Effector CD8-positive, alpha-beta T cell (primary cell): Measurements from ENCODE around the gene SEMA3B.
"Not testable (repeated sequence)": the region's sequence is repeated elsewhere in the genome, so short reads cannot be mapped to it uniquely, and the experiment has no call there.

ENCODE experiments used
- DNase-seq: peaks from one replicate; lab custom pipeline; 2025; lab: John Stamatoyannopoulos, UW

SEMA3B gene

DNA sequence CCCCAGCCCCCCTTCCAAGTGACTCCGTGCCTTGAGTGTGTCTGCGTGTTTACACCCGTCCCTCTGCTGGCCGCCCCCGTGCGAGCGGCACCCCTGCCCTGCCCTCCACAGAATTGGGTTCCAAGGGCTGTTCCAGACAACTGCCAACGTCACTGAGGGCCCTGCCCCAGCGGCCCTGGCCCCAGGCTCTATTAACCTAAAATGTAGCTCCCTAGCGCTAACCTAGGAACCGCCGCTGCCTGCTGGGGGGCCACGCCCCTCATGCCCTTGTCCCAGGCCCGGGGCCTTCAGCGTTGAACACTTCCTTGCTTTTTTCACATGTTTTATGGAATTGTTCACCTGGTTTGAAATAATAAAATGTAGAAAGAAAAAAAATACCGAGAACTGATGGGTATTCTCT is 10.0 kb upstream of the SEMA3B start:
- no peak for DNase-seq

DNA sequence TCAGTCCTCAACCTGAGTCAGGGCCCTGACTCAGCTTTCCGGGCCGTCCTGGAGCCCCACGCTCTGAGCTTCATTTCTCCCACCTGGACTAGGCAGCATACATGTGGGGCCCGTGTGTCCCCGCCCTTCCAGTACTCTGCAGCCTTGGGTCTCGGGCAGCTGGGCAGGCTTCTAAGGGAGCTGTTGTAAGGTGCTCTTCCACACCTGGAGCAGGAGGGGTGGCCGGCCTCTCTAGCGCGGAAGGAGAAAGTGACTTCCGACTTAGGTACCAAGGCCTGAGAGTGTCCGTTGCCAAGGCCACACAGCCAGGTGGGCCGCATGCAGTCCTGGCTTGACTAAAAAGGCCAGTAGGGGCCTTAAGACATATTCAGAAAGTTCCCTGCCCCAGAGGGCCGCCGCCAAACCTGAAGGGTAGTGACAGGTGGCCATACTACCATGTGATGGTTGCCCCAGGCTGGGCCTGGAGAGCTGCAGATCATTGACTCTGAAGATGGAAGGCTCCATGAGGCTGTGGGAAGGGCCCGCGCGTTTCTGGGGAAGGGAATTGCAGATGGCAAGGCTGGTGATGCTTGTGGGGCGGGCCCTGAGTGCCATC is 9.4 kb upstream of the SEMA3B start:
- no peak for DNase-seq

DNA sequence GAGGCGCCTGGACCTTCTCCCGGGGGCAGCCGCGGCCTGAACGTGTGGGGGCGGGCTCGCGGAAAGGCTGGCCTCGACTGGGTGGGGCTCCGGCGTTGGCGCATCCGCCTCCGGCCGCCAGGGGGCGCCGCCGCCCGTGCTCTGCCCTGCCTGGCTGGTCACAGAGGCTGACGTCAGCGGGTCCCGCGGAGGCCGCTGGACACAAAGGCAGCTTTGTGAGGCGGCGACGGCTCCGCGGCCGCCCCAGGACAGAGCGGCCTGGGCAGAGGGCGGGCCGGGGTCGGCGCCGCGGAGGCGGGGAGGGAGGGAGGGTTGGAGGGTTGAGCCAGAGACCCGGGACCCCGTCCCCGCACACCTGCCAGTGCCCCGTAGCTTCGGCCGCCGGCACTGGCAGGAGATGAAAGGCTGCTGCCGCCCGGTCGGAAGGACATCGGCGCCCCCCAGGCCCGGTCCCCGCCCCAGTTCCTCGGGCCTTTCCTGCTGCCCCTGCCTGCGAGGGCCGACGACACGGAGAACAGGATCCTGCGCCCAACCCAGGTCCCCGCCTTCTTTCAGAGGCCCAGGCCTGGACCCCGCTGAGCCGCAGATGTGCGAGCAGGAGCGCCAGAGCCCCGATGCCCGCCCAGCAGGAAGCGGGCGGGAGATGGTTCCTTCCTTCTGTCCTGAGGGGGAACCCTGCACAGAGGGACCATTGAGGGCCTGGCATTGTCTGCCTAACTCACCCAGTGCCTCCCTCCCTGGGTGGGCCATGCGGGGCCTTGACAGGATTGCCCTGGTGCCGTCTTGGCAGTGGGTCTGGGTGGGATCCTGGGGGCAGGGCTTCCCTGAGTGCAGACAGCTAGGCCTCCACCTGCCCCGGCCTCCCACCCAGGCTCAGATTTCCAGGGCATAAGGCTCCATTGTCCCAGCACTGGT is 8.7 kb upstream of the SEMA3B start:
- peak; percentile 78 for DNase-seq

DNA sequence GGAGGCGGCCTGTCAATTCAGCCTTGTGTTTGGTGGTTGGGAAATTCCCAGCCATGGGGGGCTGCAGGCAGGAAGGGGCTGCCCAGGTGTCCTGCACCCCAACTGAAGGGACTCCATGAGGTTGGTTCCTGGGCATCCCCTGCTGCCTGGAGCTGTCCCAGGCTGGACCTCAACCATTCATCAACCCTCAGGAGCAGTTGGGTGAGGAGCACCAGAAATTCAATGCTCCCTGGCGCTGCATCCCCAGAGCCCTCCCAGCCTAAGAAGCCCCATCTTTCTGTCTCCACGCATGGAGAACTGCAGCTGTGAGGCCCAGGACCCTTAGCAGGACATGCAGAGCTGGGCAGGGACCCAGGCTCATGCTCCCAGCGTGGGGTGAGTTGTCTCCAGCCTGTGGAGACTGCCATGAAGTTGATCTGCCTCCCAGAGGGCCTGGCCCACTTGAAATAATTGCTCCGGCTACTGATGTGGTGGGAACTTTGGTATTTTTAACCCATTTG is 8.0 kb upstream of the SEMA3B start:
- no peak for DNase-seq

DNA sequence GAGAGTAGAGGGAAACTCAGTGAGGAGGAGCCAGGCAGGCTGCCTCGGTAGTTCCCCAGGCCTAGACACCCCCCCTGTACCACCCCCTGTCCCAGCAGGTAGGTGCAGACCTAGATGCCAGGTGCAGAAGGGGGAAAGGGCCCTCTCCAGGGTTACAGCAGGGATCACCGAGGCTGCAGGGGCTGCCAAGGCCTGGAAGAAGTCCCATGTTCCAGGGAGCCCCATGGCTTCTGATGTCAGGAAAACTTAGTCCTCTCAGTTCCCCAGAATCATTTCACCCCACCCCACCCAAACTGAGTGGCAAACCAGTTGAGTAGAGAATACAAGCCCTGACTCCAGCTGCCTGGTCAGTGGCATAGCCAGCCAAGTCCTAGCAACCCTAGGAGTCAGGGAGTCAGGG is 7.4 kb upstream of the SEMA3B start:
- DNase-seq = no peak

DNA sequence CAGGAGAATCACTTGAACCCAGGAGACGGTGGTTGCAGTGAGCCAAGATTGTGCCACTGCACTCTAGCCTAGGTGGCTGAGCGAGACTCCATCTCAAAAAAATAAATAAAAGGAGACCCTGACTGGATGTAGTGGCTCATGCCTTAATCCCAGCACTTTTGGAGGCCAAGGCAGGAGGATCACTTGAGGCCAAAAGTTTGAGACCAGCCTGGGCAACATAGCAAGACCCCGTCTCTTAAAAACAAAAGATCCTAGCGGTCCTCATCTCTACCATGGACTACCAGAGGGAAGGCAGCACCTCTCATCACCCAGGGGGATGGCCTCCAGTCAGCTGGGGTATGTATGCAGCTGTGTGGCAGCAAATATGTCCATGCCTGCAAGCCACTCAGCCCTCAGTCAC is 6.7 kb upstream of the SEMA3B start:
- DNase-seq = not testable (repeated sequence)

DNA sequence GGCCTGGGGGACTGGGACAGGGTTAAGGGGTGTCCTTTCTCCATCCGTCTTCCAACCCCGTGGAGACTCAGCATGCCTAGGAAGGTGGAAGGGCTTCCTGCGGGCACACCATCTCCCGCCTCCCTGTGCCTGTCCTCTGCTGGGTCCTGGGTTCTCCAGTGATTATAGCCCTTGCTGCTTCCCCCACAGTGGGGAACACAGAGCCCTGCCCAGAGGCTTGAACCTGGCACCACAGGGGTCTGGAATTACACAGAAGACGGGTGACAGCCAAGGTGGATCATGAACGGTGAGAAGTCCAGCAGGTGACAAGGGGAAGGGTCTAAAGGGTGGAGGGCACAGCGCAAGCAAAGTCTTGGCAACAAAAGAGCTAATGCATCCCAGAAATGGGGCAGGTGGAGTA is 6.2 kb upstream of the SEMA3B start:
- no peak for DNase-seq

DNA sequence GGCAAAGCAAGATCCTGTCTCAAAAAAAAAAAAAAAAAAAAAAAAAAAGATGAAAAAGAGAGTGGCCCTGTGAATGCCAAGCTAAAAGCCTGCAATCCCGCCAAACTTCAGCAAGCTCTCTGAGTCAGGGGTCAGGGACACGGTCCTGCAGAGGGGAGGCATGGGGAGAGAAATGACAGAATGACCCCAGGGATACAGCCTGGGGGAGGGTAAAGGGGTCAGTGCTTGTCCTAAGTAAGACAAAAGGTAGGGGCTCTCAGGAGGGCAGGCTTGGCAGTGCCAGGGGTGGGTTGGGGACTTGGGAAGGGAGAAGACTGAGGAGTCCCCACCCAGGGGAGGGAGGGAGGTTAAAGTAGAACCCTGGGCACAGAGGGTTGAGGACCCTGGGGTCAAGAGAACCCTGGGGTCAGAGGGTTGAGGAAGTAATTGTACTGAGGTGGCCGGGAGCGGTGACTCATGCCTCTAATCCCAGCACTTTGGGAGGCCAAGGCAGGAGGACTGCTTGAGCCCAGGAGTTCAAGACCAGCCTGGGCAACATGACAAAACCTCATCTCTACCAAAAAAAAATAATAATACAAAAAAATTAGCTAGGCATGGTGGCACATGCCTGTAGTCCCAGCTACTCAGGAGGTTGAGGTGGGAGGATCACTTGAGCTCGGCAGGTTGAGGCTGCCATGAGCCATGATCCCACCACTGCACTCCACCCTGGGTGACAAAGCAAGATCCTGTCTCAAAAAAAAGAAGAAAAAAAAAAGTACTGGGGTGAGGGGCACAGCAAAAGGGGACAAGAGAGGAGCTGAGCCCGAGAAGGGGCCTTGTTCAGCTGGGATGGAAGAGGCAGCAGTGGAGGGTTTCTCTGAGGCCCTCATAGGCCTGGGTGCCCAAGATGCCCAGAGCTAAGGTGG is 5.2 kb upstream of the SEMA3B start:
- DNase-seq = no peak

DNA sequence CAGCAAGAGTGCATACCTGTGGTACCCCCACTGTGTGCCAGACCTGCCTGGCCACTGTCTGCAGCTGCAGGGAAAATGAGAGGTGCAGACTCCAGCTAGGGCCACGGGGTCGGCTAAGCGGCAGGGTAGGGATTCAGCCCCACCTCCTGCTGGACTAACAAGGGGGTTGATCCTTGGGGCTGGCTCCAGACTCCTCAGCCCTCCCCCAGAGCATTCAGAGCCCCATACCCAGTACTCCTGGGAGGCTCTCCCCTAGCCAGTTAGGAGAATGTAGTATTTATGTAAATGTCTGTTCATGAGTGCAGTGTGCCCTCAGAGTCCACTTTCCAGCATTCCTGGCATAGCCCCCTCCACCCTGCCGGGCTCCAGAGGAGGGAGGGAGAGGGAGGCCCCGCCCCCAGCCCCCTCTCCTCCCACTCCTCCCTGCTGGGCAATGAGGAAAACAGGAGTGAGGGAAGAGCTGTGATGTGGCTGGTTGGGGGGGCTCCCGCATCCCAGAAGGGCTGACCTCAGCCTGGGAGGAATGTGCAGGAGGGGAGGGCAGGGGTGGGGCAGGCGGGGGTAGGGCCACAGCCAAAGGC is 4.5 kb upstream of the SEMA3B start:
- no peak for DNase-seq

DNA sequence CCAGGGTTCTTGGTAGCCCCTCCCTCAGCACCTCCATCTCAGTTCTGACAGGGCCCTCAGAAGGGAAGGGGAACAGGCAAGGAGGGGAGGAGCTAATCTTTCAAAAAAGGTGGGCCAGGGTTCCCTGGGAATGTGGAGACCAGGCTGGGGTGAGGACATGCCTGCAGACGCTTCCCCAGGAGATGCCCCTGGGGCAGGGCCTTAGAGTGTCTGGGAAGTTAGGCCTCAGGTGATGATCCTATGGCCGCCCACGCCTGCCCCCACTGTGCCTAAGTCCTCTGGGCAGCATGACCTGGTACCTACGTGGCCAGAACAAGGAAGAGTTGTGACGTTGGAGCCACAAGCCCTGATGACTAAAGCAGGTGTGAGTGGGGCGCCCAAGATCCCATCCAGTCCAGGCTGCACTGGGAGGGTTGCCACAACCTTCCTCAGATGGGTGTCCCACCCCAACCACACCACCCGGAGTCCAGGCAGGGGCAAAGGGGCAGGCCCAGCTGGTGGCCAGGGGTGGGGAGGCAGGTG is 3.9 kb upstream of the SEMA3B start:
- no peak for DNase-seq

DNA sequence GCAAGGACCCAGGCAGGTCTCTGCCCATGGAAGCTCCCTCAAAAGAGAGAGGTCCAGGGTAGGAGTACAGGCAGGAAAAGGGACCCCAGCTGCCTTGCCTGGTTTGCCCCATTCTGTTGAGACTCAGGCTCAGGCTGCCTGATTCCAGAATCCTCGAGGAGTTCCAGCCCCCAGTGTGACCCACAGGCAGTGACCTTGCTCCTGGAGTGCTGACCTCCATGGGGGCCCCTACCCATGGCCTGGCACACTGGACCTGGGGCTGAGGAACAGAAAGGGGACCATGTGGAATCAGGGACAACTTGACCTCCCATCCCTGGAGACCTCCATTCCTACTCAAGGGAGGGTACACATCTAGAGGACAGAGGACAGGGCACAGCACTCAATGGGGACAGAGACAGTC is 3.4 kb upstream of the SEMA3B start:
- no peak for DNase-seq

DNA sequence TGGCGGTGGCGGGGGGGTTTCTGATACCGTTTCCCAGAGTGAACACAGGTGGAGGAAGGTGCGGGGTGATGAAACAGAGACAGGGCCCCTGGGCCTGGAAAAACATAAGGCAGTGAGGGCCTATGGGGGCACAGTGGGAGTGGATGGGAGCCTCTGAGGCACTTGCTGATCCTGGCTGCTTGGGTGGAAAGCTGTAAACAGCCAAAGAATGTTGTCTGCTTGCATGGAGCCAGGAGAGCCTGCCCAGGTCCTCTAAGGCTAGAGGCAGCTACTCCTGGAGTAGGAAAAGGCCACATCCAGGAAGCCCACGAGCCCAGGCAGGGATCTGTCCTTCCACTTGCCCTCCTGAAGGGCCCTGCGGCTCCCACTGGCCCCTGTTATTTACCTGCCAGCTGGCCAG is 2.9 kb upstream of the SEMA3B start:
- no peak for DNase-seq

DNA sequence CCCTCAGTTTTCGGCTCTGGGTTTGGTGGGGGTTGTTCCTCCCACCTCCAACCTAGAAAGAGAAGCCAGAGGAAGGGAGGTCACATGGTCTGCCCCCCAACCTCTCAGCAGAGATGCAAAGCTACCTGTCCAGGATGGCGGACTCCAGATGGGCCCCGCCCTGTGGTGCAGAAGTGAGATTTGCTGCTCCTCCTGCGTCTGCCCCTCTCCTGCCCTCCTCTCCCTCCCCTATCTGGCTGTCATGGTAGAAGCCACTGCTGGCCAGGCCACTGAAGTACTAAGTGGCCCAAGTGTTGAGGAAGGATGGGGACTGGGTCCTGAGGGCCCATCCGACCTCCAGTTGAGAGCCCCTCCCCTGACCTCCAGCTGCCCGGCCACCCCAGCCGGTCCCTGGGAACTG is 2.1 kb upstream of the SEMA3B start:
- DNase-seq = no peak

DNA sequence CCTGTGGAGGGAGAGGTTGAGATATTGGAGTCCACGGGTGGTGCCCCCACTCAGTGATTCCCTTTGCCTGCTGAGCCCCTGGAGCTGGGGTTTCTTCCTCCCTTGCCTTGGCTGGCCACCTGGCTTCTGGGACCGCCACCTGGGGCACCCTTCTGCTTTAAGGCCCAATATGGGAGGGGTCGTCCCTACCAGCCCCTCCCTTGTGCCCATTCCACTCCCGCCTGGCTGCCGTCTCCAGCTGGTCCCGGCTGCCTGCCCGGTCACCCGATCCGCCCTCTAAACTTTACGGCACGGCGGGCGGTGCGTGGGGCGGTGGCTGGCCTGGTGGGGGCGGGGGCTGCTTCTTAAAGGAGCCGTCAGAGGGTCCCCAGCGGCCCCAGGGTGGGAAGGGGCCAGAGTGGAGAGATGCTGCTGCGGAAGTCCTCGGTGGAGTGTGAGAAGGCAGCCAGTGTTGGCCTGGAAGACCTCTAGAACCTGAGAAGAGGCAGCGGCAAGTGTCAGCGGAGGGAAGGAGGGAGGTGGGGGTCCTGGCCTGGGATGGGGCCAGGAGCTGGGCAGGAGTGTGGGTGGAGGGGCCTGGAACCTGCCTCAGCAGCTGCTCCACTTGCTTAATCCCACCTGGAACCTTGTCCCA is 1.6 kb upstream of the SEMA3B start:
- DNase-seq = no peak

DNA sequence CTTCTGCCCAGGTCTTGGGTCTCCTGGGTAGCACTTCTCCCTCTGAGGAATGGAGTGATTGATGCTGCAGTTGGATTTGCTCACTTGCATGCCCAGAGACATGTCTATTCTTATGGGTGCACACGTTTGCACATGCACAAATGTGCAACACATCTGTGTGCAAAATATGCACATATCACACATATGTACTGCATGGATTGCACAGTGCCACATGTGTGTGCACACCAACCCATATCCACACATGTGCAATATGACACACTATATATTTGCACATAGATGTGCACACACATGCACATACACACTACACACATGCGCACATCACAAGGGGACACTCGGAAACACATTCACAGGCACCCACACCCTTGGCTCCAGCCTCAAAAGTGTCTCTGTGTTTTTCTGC is 671 bp upstream of the SEMA3B start:
- DNase-seq = no peak

DNA sequence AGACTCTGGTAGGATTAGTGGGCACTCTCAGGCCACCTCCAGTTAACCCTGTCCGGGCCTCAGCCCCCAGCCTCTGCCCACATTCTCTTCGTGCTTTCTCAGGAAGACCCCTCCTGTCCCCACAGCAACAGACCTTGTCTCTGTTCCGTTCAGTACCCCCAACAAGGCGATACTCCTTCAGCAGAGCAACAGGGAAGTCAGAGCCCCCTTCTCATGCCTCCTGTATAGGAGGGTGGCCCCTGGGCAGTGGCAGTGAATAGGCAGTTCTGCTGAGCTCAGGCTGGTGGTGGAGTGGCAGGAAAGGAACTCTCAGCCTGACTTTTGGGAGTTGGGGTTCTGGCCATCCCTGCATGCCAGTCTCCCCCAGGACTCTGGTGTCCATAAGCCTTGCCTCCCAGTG is 513 bp downstream of the SEMA3B start:
- no peak for DNase-seq

DNA sequence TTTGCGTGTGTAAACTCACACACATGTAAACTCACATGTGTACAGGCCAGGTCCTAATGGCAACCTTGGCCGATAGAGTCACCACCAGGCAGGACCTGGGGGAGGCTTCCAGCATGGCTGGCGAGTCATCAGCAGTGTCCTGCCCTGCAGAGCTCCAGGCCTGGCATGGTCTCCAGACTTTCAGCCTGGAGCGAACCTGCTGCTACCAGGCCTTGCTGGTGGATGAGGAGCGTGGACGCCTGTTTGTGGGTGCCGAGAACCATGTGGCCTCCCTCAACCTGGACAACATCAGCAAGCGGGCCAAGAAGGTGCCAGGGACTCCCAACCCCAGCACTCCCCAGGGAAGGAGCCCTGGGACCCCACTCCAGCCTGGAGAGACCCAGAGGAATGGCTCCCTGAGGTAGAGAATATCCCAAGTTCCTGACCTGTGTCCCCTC is 1.0 kb downstream of the SEMA3B start:
- no peak for DNase-seq

DNA sequence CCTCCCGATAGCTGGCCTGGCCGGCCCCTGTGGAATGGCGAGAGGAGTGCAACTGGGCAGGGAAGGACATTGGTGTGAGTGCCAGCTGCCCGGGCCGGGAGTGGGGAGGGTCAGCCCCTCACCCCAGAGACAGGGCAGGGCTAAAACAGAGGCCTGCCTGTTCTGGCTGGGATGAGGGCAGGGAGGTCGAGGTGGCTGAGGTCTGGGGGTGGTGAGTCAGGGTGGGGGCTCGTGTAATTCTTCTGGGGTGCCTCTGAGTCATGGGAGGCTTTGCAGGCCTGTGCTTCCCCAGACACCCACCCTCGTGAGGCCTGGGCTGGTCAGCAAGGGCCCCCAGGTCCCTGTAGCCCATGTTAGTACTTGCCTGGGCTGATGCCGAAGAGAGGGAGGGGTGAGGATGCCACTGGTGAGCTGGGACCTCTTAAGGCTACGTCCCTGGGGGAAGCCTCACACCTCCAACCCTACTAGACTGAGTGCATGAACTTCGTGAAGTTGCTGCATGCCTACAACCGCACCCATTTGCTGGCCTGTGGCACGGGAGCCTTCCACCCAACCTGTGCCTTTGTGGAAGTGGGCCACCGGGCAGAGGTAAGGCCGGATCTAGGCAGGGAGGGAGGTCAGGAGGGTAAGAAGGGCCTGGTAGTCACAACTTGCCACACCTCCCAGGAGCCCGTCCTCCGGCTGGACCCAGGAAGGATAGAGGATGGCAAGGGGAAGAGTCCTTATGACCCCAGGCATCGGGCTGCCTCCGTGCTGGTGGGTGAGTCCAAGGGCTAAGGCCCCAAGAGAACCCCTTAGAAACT is 1.7 kb downstream of the SEMA3B start:
- DNase-seq = no peak

DNA sequence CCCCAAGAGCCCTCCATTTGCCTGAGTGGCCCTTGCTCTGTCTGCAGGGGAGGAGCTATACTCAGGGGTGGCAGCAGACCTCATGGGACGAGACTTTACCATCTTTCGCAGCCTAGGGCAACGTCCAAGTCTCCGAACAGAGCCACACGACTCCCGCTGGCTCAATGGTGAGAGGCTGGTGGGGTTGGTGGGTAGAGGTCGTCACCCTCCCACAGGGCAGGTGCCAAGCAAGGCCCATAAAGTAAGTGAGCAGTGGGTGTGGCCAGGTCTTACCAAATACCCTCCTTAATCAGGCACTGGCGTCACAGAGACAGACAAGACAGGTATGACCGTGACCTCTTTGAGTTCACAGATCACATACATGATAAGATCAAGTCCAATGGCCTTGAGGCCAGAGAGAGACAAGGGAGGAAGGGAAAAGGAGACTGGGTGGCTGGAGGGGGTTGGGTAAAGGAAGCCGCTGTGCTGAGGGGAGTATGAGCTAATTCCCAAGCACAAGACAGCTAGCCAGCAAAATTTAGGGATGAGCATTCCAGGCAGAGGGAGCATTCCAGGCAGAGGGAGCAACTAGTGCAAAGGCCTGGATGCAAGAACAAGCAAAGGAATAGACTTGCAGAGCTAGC is 2.5 kb downstream of the SEMA3B start:
- DNase-seq = no peak

DNA sequence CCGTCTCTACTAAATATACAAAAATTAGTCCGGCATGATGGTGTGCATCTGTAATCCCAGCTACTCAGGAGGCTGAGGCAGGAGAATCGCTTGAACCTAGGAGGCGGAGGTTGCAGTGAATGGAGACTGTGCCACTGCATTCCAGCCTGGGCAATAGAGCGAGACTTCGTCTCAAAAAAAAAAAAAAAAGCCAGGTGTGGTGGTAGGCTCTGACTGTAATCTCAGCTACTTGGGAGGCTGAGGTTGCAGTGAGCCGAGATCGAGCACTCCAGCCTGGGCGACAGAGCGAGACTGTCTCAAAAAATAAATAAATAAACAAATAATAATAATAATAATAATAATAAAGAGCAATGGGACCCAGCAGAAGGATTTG is 3.6 kb downstream of the SEMA3B start:
- not testable (repeated sequence) for DNase-seq
